Activated CD8-positive, alpha-beta memory T cell treated with anti-CD3 and anti-CD28 coated beads, Interleukin-2, amount 50 U/mL, for 1 hour (primary cell): Measurements from ENCODE around the gene CFAP45.

Experiments
- DNase-seq: peaks from one replicate; pipeline ENCODE4 v3.0.0-alpha.2; 2020; ENCODE audit errors: extremely low read depth

The CFAP45 gene

DNA sequence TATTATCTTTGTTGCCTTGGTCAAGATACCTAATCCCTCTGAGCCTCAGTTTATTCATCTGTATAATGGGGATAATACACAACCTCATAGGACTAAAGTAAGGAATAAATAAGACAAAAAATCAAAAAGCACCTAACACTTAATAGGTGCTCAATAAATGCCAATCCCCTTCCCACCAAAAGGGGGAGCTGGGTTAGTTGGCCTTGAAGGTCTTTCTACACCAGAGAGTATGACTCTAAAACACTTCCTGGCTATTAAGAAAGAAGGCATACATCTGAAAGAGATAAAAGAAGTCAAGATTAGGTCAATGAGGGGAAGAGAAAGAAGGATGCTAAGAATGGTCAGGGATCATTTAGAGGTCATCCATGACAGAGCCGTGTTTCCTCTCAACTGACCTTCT, 48.6 kb downstream of the CFAP45 start:
- no peak for DNase-seq

GRCh38 chr1:159849626-159850366, 50.2 kb downstream of the CFAP45 start:
- no peak for DNase-seq

DNA sequence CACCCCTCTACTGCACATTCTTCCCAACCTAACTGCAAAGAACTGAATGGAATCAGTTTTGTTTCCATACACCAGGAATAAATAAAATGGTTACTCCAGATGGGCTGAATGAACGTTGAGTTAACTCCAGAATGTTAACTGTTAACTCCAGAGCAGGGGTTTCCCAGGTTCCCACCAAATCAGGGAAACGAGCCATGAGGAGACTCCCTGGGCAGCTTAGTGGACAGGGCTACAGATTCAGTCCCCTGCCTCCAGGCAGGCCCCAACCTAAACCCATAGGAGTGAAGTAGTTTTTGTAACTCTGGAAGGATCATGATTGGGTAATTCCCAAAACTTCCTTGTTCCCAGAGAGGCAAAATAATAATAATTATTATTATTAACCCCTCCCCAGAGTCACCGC, 51.6 kb downstream of the CFAP45 start:
- DNase-seq, result no peak

GRCh38 chr1:159847231-159847630, 52.7 kb downstream of the CFAP45 start:
- DNase-seq, result no peak

- DNase-seq, result no peak
Measured at GRCh38 chr1:159845751-159846629, 54.0 kb downstream of the CFAP45 start.

GRCh38 chr1:159843459-159843858, 56.5 kb downstream of the CFAP45 start:
- DNase-seq, result no peak

DNA sequence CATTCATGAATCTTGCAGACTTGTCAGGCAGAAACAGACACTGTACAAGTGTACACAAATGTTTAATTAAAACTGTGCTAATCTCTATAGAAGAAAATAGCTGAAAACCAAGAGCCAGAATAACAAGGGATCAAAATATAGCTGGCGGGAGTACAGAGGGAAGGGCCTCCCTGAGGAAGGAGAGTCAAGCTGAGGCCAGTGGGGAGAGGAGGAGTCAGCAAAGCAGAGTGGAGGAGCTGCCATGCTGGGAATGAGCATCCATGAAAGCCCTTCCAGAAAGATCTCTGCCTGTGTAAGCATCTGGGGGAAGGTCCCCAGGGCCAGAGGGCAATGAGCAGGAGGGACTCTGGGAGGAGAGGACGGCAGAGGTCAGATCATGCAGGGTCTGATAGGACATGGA, 58.2 kb downstream of the CFAP45 start:
- no peak for DNase-seq

DNA sequence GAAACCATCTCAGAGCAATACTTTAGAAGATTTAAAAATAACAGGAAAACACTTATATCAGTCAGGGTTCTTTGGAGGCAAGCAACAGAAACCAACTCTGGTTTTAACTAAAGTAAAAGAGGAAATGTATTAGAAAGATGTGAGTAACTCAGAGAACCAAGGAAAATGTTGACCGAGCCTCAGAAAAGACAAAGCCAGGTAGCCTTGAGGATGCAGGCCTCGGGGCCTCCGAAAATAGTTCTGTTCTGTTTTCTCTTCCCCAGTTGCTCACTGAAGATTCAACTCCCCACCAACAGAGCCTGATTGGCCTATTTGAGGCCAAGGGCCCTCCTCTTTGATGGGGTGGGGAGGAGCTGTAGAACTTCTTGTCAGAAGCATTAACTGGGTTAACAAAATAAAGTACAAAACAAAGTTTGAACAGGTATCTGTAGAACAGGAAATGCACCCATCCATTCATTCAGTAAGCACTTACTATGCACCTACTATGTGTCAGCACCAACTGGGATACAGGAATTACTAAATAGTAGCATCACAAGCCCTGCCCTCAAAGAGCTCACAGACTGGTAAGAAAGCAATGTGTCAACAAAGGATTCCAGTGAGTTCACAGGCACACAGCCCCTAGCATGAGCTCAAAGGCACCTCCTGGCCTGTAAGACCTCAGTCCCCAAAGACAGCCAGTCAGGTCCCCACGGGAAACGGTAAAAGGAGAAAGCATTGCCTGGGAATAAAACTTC, 60.7 kb downstream of the CFAP45 start:
- DNase-seq, result no peak

DNA sequence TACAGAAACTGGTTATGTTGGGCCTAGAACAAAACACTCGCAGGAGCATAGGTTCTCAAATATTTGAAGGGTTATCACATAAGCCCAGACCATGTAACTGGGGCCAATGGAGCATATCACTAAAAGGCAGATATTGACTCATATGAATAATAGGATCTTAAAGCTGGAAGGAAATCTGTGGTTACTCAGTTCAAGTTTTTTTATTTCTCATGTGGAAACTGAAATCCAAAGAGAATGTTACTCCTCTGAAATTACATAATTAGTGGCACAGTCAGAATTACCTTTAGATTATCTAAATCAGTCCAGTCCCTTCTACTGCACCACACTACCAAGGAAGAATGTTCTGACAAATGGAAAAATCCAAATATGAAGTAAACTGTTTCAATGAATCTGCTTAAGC, 61.2 kb downstream of the CFAP45 start:
- DNase-seq, result no peak

GRCh38 chr1:159835862-159836525, 64.0 kb downstream of the CFAP45 start:
- no peak for DNase-seq

- DNase-seq, result no peak
Measured at GRCh38 chr1:159835356-159835755, 64.6 kb downstream of the CFAP45 start.

GRCh38 chr1:159832309-159832708, 67.7 kb downstream of the CFAP45 start:
- no peak for DNase-seq

DNA sequence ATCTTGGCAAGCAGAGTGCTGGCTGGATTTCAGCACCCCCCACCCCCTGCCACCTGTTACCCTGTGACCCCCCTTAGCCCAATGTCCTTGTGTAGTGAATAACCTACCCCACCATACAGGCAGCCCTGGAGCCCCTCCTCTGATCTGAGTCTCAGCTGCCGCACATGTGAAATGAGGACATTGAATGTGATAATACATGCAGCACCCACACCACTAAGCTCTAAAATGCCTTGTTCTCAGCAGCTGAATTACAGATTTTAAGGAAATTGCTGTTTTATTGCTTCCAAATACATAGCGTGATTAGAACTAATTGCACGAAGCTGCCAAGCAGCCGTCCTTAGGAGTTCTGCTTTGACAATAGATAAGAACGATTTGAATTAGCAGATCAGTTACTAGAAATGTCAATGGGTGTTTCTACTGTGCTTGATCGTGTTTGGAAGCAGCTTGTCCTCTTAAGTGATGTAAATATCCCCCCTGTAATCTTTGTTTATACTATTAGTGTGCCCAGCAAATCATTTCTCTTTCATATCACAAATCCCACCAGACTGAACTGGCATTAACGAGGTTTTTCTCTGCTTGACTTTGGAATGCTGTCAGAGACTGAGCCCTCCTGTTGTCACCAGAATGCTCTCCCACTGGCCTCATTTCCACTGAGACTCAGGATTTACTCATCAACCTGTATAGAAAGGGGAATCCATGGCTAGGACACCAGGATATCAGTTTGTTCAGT, 68.4 kb downstream of the CFAP45 start:
- no peak for DNase-seq

DNA sequence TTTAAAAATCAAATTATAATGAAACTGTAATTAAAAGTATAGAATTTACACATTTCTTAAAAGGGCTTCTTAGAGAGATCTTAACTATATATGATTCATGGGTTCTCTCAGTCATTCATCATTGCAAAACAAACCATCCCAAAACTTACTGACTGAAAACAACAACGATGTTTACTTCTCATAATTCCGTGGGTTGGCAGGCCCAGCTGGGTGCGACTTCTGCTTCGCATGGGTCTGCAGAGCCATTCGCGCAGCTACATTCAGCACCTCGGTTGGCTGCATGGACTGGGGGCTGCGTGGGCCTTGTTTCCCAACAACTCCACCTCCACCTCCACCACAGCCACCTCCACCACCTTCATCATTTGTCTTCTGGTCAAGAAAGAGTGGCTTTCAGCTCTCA, 69.2 kb downstream of the CFAP45 start:
- DNase-seq, result no peak

DNA sequence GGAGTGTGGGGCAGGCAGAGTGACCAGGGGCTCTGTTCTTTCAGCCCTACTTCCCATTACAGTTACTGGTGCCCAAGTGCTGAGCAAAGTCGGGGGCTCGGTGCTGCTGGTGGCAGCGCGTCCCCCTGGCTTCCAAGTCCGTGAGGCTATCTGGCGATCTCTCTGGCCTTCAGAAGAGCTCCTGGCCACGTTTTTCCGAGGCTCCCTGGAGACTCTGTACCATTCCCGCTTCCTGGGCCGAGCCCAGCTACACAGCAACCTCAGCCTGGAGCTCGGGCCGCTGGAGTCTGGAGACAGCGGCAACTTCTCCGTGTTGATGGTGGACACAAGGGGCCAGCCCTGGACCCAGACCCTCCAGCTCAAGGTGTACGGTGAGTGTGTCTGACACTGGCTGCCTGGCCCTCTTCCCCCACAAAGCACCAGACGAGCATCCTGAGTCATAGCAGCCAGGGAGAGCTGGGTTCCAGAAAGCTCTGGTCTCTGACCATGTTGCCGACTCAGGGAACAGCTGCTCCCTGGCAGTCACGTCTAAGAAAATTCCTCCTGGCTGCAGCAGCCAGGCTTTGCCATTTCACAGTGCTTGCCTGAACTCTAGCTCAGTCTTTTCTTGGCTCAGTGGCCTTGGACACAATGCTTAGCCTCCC, 70.0 kb downstream of the CFAP45 start:
- DNase-seq, result no peak

GRCh38 chr1:159829273-159829634, 70.7 kb downstream of the CFAP45 start:
- DNase-seq, result no peak

DNA sequence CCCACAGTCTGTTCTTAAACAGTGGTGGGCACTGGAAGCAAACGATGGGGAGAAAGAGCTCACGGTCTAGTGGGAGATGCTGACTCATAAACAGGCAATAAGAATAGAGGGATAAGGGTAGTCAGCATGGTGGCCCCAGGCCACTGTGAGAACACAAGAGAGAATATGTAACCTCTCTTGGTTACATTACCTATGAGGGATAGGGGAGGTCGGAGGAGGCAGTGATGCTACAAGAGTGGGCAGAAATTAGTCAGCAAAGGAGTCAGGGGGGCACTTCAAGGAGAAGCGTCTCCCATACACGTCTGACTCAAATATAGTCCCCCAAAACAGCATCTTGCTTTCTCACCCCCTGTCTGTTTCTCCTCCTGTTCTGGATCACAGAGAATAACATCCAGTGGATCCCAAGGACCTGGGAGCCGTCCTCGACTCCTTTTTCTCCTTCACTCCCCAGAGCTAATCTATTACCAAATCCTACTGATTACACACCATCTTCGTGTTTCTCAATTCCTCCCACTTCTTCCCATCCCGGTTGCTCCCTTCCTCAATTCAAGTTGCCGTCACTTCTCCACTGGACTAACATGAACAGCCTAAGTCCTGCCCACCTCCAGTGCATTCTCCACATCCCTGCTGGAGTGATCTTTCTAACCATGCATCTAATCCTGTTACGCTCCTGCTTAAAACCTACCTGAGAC, 71.2 kb downstream of the CFAP45 start:
- no peak for DNase-seq

GRCh38 chr1:159828176-159828575, 71.8 kb downstream of the CFAP45 start:
- DNase-seq, result no peak

- no peak for DNase-seq
Measured at GRCh38 chr1:159827549-159827948, 72.4 kb downstream of the CFAP45 start.

DNA sequence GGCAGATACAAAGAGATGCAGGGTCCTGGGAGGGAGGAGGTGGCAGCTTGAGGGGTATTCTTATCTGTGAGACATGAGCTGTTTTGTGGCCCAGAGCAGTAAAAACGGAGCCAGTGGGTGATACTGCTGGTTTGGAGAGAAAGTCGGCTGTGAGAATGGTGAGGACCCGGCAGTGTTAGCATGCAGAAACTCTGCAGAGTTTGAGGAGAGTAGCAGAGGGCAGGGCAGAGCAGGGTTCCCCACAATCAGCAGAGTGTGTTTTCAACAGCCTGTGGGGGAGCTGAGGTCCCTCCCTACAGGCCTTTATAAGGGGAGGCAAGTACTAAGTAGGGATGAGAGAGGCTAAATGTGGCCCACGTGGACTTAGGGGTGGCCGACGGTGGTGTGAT, 72.9 kb downstream of the CFAP45 start:
- DNase-seq, result no peak
